GM18499 (cell line): Measurements from ENCODE around the gene UQCR10.
"Not testable (repeated sequence)": the region's sequence is repeated elsewhere in the genome, so short reads cannot be mapped to it uniquely, and the experiment has no call there.

Experiments used
- ATAC-seq: cut with Tn5 transposase; IDR thresholded peaks from one replicate; pipeline ENCODE4 v1.9.1; 2021; ENCODE audit warnings: moderate number of reproducible peaks; ENCODE audit not compliant: insufficient read depth, unreplicated experiment

Gene UQCR10

DNA sequence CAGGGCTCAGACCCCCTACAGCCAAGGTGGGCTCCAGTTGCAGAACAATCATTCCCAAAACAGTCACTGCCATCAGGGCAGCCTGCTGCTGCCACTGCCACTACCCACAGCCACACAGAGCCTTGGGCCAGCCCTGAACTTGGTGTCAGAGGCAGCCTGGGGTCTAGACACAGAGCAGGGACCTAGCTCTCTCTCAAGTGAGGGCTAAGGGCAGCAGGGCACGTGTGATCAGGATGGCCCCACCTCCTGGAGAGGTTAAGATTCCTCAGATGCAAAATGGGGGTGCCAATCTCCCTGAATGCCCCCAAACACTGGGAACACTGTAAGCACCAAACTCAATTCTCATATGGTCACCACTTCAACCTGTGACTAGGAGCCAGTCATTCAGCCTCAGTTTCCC is 31.8 kb upstream of the UQCR10 start:
- no peak for ATAC-seq

DNA sequence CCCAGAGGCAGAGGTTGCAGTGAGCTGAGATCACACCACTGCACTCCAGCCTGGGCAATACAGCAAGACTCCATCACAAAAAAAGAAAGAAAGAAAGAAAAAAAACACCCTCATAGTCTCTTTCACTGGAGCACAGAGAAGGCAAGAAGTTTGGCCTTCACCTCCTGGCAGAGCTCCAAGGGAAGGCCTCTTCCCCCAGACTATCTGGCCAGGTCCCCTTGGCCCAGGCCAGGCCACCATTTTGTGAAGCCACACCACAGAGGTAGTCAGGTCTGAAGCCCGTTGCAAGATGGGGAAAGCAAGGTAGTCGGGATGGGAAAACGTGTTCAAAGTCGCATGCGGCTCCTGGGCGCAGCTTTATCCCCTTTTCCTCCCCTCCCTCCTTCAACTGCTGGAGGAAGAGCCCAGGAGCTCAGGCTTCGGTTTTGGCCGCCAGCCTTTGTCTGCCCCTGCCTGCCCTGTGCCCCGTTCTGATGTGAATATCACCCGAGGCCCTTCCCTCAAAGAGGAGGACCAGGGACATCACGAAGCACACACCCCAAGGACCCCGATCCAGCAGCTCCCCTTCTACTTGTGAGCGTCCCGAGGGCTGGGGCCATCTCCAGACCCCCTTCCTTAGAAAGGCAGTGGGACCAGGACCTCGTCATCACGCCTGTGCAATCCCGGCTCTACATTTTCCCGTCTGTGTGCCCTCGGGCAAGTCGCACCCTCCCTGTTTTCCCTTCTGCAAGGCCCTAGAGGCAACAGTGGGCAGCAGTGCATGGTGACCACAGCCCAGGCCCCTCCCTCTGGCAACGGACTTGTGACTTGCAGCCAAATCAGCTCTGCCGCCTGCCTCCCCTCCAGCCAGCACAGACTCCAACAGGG is 29.7 kb upstream of the UQCR10 start:
- no peak for ATAC-seq

DNA sequence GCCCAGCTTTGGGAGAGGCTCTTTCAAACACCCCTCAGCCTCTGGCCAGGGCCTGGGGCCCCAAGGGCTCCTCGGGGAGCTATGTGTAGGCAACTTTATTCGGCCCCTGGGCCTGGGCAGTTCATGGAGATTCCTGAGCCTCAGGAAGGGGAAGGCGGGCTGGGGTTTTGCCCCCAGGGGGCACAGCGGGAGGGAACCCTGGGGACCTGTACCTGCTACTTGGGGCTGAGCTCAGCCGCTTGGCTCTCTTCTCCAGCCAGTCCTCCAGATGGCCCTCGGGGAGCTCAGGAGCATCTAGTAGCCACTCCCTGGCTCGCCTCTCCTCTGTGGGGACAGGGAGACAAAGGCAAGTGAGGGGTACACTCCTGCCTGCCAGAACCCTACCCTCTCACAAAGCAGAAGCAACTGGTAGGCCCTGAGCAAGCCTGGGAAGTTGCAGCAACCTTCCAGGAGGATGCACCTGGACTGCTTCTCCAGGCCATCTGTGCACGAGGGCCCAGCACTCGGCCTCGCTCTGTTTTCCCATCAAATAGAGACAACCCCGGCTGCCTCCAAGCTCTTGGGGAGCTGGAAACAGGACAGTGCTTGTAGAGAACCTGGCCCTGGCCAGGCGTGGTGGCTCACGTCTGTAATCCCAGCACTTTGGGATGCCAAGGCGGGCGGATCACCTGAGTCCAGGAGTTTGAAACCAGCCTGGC is 28.9 kb upstream of the UQCR10 start:
- no peak for ATAC-seq

DNA sequence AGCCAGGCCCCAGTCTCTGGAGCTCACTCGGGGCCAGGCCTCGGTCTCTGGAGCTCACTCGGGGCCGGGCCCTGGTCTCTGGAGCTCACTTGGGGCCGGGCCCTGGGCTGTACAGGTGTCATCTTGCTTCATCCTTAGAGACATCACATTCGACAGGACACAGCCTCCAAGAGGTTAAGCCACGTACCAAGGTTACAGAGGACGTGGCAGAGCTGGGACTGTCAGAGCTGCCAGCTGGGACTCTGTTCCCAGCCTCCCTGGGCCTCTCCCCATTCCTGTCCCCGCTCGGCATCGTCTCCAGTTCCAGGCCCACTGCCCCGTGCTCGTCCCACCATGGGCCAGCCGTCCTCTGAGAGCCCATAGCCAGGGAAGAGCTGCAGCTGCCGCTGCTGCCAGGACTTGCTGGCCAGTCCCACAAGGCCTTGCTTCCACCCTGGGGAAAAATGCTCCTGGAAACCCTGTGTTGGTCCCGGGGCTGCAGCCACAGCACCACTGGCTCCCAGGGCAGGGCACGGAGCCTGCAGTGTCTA is 27.8 kb upstream of the UQCR10 start:
- ATAC-seq: no peak

DNA sequence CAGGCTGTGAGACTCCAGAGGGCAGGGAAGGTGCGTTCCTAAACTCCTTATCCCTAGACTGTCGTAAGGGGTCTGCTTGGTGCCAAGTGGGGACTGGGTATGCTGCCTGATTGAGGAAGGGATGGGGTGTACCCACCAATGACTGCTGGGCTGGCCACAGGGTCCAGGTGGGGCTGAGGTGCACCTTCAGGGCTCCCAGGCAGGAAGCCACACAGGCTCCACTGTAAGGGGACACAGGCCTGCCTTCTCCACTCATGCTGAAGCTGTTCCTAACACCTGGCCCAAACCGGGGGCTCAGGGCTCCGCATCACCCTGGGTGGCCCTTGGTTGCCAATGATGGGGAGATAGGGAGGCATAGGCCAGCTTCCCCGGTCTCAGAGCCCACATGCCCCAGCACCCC is 27.0 kb upstream of the UQCR10 start:
- no peak for ATAC-seq

DNA sequence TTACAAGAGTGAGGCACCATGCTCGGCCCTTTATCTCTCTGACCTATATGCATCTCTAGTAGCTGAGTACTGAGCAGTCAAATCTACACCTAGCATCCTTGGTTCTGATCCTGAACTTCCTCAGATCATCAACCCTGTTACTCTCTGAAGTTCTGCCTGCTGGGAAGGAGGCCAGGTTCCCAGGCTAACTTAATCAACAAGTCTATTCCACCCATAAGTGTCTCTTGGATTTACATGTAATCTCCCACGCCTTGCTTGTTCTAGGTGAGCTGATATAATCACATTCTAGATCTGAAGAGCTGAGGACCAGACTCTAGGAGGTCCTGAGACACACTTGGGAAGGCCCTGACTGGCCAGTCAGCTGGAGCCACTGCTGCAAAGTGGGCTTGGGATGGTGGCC is 25.2 kb upstream of the UQCR10 start:
- ATAC-seq: no peak

DNA sequence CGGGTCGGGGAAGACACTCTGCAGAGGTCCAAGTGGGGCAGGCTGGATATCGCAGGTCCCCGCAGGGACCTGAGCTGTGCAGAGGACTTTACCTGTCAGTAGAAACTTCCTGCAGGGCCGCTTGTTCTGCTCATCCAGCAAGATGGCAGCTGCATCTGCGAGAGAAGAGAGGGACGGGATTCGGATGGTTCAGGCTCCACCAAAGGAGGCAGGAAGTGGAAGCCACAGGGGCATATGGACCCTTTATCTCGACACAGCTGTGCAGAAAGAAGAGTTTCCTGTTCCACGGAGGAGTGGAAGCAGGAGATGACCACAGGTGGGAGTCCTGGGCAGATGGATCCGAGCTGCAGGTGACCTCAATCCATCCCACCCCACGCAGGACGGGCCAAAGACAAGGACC is 24.8 kb upstream of the UQCR10 start:
- ATAC-seq: no peak

DNA sequence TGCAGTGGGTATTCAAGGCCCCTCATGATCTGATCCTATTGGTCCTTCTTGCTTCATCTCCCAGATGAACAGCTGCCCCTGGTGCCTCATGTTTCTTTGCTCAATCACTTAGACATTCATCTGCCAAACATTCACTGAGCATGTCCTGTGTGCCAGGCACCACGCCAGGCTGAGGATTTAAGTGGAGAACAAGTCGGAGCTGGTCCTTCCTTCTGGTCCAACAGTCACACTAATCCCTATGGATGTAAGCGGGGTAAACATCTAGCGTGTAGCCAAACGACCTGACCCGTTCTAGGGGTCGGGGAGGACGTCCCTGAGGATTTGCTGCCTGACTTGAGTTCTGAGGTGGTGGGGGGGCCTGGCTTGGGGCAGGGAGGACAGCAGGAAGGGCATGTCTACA is 22.3 kb upstream of the UQCR10 start:
- no peak for ATAC-seq

DNA sequence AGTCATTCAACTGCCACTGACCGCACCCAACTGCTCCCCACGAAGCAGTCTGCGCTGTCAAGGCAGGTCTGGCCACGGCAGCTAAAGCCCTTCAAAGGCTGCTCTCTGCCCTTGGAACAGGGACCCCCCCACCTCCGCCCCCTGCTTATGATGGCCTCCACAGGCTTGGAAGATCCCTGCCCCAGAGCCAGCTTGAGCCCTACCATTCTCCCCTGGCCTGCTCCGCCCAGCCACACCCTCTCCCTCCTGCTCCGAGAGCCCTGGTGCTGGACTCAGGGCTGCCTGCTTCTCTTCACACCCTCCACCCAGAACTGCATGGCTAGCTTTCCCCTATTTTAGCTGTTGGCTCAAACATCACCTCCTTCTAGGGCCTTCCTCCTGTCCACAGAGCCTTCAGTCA is 19.3 kb upstream of the UQCR10 start:
- ATAC-seq: no peak

DNA sequence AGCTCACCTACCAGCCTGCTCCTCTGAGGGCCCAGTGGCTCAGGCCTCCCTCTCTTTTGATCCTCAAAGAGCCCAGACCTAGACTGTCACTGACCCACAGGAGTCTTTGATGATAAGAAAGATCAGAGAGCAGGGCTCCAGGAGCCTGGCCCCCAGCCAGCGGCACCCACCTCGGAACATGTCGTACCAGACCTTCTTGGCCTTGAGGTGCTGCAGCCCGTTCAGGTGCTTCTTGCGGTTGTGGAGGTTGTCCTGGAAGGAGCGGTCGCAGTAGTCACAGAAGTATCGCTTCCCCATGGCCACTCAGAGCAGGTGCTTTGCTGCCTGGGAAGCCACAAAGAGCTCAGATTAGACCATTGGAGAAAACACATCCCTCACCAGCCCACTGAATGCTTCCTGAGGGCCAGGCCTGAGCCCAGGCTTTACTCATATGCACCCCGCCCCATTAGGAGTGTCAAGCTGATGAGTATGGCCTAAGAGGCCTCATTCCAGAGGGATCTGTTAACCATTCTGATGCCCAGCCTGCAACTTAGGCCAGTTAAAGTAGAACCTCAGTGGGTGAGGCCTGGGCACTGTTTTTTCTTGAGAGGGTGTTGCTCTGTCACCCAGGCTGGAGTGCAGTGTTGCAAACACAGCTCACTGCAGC is 18.8 kb upstream of the UQCR10 start:
- no peak for ATAC-seq

DNA sequence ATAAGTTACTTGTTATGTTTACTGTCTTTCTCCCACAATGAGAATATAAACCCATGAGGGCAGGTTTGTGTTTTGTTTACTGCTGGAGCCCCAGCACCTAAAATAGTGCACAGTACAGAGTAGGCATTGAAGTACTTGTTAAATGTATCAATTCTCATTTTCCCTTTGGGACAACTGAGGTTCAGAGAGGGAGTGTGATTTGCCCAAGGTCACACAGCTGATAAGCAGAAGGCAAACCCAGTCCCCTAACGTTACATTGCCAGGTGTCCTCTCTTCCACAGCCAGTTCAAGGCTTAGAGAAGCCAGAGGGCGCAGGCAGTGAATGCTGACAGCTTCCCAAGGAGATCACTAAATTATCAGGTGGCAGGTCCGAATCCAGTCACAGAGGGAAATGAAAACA is 17.1 kb upstream of the UQCR10 start:
- ATAC-seq: no peak

DNA sequence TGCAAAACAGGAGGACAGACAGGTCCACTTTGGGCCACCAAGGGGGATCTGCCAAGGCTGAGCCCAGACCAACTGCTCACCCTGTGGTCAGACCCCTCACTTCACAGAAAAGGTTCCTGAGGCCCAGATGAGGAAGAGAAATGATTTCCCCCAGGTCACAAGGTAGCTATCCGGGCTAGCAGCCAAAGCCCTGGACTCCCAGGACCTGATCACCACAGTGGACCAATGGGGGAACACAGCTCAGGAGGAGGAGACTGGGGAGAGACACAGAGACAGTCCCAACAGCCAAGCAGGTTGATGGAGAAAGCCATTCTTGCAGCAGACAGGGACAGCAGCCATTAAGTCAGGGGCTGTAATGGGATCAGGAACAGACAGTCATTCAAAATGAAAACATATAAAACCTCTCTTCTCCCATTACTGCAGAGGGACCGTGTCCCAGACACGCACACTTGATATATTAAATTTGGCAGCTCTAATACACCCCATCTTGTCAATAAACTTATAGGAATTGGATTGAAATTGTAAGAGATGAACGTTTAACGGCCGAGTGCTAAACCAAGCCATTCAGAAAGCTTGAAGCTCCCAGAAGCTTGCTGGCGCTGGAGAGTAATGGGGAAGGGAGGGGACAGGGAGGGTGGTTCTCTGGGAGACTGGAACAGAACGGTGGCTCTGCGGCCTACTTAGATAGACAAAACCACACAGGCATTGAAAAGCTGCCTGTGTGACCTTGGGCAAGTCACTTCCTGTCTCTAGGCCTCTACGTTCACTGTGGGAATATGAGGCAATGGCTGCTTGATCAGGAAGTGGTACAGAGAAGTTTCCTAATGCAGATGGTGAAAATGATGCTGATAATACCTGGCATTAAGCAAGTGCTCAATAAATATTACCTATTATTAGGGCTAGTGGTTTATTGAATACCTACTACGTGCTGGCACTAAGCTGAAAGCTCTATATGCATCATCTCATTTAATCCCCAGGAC is 16.3 kb upstream of the UQCR10 start:
- ATAC-seq: no peak

DNA sequence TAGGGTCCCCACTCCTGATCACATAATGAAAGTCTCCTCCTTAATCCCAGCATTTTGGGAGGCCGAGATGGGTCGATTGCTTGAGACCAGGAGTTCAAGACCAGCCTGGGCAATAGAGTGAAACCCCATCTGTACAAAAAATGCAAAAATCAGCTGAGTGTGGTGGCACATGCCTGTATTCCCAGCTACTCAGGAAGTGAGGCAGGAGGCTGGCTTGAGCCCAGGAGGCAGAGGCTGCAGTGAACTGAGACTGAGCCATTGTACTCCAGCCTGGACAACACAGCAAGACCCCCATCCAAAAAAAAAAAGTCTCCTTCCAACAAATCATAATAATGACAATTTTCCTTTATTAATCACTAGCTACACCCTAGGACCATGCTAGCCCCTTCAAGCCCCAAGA is 15.5 kb upstream of the UQCR10 start:
- no peak for ATAC-seq

DNA sequence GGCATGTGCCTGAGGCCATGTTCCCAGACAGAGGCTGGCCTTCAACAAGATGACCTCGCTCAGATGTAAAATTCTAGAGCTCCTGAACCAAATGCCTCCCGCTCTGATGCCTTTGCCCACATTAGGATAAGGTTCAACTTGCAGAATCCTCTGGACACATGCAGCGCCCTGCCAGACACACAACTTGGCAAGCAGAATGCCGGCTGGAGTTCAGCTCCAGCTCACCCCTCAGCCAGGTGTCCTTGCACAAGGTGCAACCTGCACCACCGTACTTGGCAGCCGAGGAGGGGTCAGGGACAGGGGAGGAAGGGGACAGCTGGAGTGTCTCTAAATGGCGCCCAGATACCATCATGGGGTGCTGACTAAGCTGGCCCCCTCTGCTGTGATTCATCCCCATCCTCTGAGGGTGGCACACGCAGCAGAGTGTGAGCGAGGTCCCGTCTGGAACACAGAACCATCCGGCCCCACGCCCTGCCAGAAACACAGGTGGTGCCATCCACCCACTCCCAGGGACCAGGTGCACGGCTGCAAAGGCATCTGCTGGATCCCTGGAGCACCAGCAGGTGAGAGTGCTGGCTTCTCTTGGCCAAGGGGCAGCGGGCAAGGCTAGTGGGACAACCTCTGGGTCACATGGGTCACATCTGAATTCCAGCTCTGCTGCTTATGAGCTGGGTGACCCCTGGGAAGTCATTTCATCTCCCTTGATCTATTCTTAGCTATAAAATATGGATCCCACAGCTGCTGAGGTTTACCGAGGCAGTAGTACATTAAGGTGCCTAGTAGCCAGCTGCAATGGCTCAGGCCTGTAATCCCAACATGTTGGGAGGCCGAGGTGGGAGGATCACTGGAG is 13.1 kb upstream of the UQCR10 start:
- no peak for ATAC-seq

DNA sequence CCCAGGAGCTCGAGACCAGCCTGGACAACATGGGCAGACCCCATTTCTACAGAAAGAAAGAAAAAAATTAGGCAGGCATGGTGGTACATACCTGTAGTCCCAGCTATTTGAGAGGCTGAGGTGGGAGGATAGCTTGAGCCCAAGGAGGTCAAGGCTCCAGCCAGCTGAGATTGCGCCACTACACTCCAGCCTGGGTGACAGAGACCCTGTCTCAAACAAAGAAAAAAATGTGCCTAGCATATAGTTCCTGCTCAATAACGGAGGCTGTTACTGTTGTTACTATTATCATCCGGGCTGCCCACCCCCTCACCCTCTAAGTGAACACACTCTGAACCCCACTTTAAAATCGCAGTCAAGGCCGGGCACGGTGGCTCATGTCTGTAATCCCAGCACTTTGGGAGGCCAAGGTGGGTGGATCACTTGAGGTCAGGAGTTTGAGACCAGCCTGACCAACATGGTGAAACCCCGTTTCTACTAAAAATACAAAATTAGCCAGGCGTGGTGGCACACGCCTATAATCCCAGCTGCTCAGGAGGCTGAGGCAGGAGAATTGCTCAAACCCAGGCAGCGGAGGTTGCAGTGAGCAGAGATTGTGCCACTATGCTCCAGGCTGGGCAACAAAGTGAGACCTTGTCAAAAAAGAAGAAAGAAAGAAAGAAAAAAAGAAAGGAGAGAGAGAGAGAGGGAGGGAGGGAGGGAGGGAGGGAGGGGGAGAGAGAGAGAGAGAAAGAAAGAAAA is 12.3 kb upstream of the UQCR10 start:
- not testable (repeated sequence) for ATAC-seq

DNA sequence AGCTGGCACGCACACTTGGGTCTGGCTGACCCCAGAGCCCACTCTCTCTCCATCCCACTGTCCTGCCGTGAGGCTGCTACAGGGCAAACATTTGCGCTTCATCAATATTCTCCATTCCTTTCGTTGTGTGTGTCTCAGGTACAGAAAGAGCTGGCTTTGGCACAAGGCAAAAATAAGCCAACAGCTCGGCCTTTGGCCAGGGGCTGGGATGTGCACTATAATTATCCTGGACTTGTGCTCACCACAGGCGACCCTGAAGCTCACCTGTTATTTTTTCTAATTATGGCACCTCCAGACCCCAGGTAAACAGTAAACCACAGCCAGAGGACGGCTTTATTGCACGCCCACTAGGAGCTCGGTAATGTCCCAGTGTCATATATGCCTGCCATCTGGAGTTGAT is 11.3 kb upstream of the UQCR10 start:
- ATAC-seq: no peak

DNA sequence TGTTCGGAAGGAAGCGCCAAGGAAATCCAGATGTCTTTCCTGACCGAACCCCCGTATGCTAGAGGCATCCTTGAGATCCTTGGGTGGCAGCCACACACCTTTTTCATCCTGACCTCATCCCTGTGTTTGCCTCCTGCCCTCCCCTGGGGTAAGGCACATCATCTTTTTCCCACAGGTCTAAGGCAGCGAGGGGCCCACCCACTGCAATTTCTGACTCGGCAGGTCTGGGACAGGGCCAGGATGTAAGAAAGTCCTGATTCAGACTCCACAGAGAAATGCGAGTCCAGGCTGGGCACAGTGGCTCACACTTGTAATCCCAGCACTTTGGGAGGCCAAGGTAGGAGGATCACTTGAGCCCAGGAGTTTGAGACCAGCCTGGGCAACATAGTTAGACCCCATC is 10.8 kb upstream of the UQCR10 start:
- ATAC-seq: no peak

DNA sequence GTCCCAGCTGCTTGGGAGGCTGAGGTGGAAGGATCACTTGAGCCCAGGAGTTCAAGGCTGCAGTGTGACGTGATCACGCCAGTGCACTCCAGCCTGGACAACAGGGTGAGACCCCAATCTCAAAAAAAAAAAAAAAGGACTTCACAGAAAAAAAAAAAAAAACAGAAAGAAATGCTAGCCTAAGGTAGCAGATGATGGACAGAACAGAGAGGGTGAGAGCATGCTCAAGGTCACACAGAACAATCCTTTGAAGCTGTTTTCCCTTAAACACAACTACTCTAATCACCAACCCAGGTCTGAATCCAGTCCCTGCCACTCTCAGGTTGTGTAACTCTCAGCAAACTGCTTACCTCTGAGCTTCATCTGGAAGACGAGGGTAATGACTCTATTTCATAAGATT is 10.1 kb upstream of the UQCR10 start:
- ATAC-seq: no peak
